Cardiac muscle cell (in vitro differentiated cells and primary cell): ENCODE results near the gene SLC4A4. TPM values are rescaled to one million over a fixed set of nuclear protein-coding genes. Genes with fewer than 3 reads are reported as not detected.

Experiments
- DNase-seq, 2 donors: peaks; one replicate each; pipeline versions ENCODE4 v3.0.0 to v3.0.0-alpha.2; 2010 to 2017; ENCODE audit warnings: low read depth in 1 of 2, low spot score in 1 of 2
- H3K27ac ChIP-seq: fragments of 200-600 bp; sonication (generic); 2 replicates; pipeline ENCODE4 v1.5.1; 2016
- H3K27me3 ChIP-seq: fragments of 200-600 bp; sonication (generic); 2 replicates; pipeline ENCODE4 v1.6.0; 2016; ENCODE audit warnings: control low read depth
- H3K36me3 ChIP-seq: fragments of 200-600 bp; sonication (generic); 2 replicates; pipeline ENCODE4 v1.5.1; 2016; ENCODE audit warnings: control low read depth
- H3K4me1 ChIP-seq: fragments of 200-600 bp; sonication (generic); 2 replicates; pipeline ENCODE4 v1.8.1; 2017; ENCODE audit warnings: low read depth, mild to moderate bottlenecking, mixed run types
- H3K4me3 ChIP-seq: fragments of 200-600 bp; sonication (generic); 2 replicates; pipeline ENCODE4 v1.5.1; 2016; ENCODE audit warnings: mild to moderate bottlenecking
- H3K9me3 ChIP-seq: fragments of 200-600 bp; sonication (generic); 2 replicates; pipeline ENCODE4 v1.5.1; 2017; ENCODE audit warnings: low read depth, mild to moderate bottlenecking, control low read depth
- CTCF ChIP-seq: IDR thresholded peaks from 2 replicates; pipeline ENCODE4 v1.5.1; 2012; ENCODE audit warnings: low read depth, mild to moderate bottlenecking, low read length
- polyA plus RNA-seq: library from polyadenylated mRNA; unstranded; fragments of >200 nt; fragmentation: Nextera tagmentation; extraction: Ambion mirVana; gene quantifications from 2 replicates; pipeline ENCODE4 v1.2.1, GENCODE V29; 2016
- total RNA-seq: library from RNA; depleted of rRNA; stranded (reverse); fragments of >200 nt; gene quantifications from 2 replicates; pipeline ENCODE4 v1.2.3, GENCODE V29; 2016

The SLC4A4 gene
- total and polyA plus RNA-seq, 2 experiments from 2014 or later, result 12.7 to 31.5 TPM

- Histone ChIP-seq H3K27me3 (no peaks in the 10 kb centered on the region), H3K4me3 (no peak overlapping the region), H3K9me3 (no peaks in the 10 kb centered on the region), H3K36me3 (no peaks in the 10 kb centered on the region), H3K4me1 (peaks cover 18% of the 10 kb centered on the region), H3K27ac (no peak overlapping the region)
- DNase-seq, result no peak
- no peak for TF ChIP-seq CTCF
Measured at GRCh38 chr4:71554025-71554424, 215.2 kb downstream of the SLC4A4 start.

- DNase-seq, result no peak
- H3K36me3 ChIP-seq, result no peaks in the 10 kb centered on the region
- TF ChIP-seq CTCF, result no peak
- H3K9me3 ChIP-seq, result no peaks in the 10 kb centered on the region
- no peaks in the 10 kb centered on the region for H3K4me1 ChIP-seq
- H3K27me3 ChIP-seq, result no peaks in the 10 kb centered on the region
- no peak overlapping the region for H3K27ac ChIP-seq
- H3K4me3 ChIP-seq, result no peak overlapping the region
Measured at GRCh38 chr4:71558248-71558647, 219.4 kb downstream of the SLC4A4 start.

- no peaks in the 10 kb centered on the region for H3K27me3 ChIP-seq
- peak in 1 of 2 donors; percentile 58 for DNase-seq
- no peak overlapping the region for H3K27ac ChIP-seq
- H3K36me3 ChIP-seq, result no peaks in the 10 kb centered on the region
- no peaks in the 10 kb centered on the region for H3K4me1 ChIP-seq
- no peak overlapping the region for H3K4me3 ChIP-seq
- H3K9me3 ChIP-seq, result no peaks in the 10 kb centered on the region
- TF ChIP-seq CTCF, result no peak
Measured at GRCh38 chr4:71559957-71560571, 221.2 kb downstream of the SLC4A4 start.

GRCh38 chr4:71564775-71565174 is 226.0 kb downstream of the SLC4A4 start:
- TF ChIP-seq CTCF, result no peak
- no peaks in the 10 kb centered on the region for H3K9me3 ChIP-seq
- H3K27ac ChIP-seq, result no peak overlapping the region
- H3K36me3 ChIP-seq, result no peaks in the 10 kb centered on the region
- H3K27me3 ChIP-seq, result no peaks in the 10 kb centered on the region
- H3K4me1 ChIP-seq, result peaks cover 30% of the 10 kb centered on the region
- H3K4me3 ChIP-seq, result no peak overlapping the region
- DNase-seq, result peak in 1 of 2 donors; percentile 70

GRCh38 chr4:71566856-71567255 is 228.0 kb downstream of the SLC4A4 start:
- no peaks in the 10 kb centered on the region for H3K27me3 ChIP-seq
- no peaks in the 10 kb centered on the region for H3K36me3 ChIP-seq
- peak overlapping the region; percentile 44 for H3K27ac ChIP-seq
- H3K4me1 ChIP-seq, result peaks cover 43% of the 10 kb centered on the region
- H3K4me3 ChIP-seq, result no peak overlapping the region
- no peaks in the 10 kb centered on the region for H3K9me3 ChIP-seq
- DNase-seq, result no peak
- no peak for TF ChIP-seq CTCF

GRCh38 chr4:71568131-71568530 is 229.3 kb downstream of the SLC4A4 start:
- peaks cover 43% of the 10 kb centered on the region for H3K4me1 ChIP-seq
- no peaks in the 10 kb centered on the region for H3K9me3 ChIP-seq
- DNase-seq, result peak in 1 of 2 donors; percentile 53
- H3K36me3 ChIP-seq, result no peaks in the 10 kb centered on the region
- H3K27me3 ChIP-seq, result no peaks in the 10 kb centered on the region
- no peak overlapping the region for H3K4me3 ChIP-seq
- TF ChIP-seq CTCF, result no peak
- peak overlapping the region; percentile 53 for H3K27ac ChIP-seq
